Astrocyte (in vitro differentiated cells and primary cell): Measurements from ENCODE around the gene IGFBP2.

Experiments
- EZH2 ChIP-seq: IDR thresholded peaks from 2 replicates; pipeline ENCODE4 v1.6.1; 2012; ENCODE audit warnings: mild to moderate bottlenecking, low read length, inconsistent platforms; ENCODE audit not compliant: insufficient read depth
- TF ChIP-seq, protein P1 (sequence below): IDR thresholded peaks from 2 replicates; pipeline ENCODE4 v1.5.1; 2011; ENCODE audit warnings: low read depth, mild to moderate bottlenecking, inconsistent platforms, low read length, moderate library complexity; ENCODE audit not compliant: insufficient read depth

DNA sequence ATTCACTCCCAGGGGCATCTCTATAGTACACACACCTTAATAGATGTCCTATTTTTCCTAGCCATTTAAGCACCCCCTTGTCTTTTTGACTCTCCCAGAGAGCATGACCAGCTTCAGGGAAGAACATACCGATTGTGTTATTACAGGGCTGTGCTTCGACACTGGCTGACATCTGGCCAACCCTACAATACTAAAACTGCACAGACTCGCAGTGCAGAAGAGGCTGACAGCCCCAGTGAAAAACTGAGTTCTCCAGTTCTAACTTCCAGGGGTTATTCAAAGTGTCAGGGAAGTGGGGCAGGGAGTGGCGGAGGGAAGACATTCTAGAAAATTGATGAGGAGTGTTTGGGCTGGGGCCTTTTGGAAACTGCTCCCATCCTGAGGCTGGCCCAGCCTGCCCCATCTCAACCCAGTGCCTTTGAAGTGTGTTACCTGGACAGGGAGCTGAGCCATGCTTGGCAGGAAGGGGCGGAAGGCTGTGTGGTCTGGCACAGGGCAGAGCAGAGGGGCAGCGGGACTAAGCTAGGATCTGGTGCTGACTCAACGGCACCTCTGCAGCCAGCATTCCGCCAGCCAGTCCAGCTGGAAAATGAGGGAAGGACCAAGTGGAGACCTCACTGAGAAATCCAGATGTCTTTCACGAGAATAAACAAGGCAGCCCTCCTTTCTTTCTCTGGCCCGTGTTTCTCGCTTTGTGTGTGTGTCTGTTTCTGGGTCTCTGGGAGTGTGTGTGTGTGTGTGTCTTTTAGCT is 77.5 kb downstream of the IGFBP2 start:
- TF ChIP-seq EZH2, result no peak
- TF ChIP-seq, protein P1, sequence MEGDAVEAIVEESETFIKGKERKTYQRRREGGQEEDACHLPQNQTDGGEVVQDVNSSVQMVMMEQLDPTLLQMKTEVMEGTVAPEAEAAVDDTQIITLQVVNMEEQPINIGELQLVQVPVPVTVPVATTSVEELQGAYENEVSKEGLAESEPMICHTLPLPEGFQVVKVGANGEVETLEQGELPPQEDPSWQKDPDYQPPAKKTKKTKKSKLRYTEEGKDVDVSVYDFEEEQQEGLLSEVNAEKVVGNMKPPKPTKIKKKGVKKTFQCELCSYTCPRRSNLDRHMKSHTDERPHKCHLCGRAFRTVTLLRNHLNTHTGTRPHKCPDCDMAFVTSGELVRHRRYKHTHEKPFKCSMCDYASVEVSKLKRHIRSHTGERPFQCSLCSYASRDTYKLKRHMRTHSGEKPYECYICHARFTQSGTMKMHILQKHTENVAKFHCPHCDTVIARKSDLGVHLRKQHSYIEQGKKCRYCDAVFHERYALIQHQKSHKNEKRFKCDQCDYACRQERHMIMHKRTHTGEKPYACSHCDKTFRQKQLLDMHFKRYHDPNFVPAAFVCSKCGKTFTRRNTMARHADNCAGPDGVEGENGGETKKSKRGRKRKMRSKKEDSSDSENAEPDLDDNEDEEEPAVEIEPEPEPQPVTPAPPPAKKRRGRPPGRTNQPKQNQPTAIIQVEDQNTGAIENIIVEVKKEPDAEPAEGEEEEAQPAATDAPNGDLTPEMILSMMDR, result no peak
